ENCODE results near the gene ELFN2.

Gene ELFN2

DNA sequence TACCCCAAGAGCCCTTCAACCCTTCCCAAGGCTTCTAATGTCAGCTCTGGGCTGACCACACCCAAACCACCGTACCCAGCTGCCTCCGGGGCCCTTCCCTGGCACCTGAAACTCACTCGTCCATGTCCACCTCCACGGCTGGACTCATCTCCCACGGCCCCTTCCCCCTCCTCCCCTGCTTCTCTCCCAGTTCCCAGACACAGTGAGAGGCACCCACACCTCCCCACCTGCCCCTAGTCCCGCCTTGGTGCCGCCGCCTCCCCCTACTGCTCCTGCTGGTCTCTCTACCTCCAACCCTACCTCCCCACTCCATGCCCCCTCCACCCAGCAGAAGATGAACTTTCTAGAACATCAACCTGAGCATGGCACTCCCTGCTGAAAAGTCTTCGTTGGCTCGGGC, 39.5 kb downstream of the ELFN2 start:
- DNase-seq (ENCODE audit: low read depth in 2 of 3, low spot score in 1 of 3) = no peak

DNA sequence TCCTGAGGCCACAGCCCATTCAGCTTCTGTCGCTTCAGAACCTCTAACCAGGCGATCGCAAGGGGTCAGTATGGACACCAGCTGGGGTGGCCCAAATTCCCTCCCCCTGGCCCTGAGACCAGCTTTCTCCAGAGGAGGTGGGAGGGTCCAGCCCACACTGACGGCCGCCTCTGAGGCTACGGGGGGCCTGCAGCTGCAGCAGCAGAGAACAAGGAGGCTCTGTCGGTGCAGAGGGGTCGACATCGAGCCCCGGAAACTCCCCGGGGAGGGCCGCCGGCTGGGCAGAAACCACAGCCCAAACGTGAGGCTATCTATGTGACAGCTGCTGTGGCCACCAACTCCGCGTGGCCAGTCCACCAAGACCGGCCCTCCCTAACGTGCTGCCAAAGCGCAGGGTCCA, 40.8 kb downstream of the ELFN2 start:
- no peak for DNase-seq (ENCODE audit: low read depth in 2 of 3, low spot score in 1 of 3)

- DNase-seq (ENCODE audit: low read depth in 2 of 3, low spot score in 1 of 3) = no peak
These were observed 42.6 kb downstream of the ELFN2 start for GRCh38 chr22:37384691-37385090.

GRCh38 chr22:37383341-37383740, 43.9 kb downstream of the ELFN2 start:
- DNase-seq (ENCODE audit: low read depth in 2 of 3, low spot score in 1 of 3) = no peak

DNA sequence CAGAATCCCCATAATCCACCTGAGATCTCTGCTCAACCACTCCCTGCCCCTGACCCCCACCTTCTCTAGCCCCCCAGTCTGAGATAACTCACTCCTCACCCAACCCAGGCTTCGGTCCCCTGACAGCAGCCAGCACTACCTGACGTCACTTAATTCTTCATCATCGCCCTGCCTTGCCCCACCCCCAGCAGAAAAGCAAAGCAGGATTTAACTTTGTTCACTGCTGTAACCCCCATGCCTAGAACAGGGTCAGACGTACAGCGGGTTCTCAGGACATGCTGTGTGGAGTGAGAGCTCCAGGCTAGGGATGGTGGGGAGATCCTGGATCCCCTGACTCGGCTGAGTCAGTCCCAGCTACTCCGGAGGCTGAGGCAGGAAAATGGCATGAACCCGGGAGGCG, 45.8 kb downstream of the ELFN2 start:
- no peak for DNase-seq (ENCODE audit: low read depth in 2 of 3, low spot score in 1 of 3)

- DNase-seq (ENCODE audit: low read depth in 2 of 3, low spot score in 1 of 3) = no peak
These were observed 47.6 kb downstream of the ELFN2 start for GRCh38 chr22:37379722-37380121.

DNA sequence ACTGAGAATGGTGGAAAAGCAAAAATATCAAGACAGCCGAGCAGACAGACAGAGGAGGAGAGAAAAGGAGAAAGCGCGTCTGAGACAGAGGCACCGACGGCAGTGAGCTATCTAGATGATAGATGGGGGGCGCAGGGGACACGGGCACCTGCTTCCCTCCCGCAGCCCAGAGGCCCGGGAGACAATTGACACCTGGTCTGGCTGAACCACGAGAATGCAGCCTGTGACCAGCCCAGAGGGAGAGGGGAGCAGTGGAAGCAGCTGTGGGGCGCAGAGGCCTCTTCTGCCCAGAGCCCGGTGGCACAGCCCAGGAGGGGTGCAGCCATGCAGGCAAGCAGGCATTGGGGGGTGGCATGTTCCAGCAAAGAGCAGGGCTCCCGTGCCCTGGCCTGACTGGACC, 48.2 kb downstream of the ELFN2 start:
- no peak for DNase-seq (ENCODE audit: low read depth in 2 of 3, low spot score in 1 of 3)

DNA sequence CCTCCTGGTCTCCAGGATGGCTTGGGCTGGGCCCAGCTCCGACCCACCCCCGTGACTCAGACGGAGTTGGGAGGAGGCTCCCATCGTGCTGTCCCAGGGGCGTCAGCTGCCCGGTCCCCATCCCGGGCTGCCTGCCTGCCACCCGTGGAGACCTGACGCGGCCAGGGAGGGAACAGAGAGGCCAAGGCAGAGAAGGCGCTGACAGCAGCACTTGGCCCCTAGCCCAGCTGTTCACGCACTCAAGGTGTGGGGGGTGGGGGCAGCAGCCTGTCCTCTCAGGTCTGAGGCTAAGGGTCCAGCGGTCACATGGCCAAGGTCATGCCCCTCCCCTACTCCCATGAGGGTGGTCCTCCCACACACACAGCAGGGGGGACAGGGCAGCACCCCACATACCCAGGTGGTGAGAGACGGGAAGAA, 48.6 kb downstream of the ELFN2 start:
- no peak for DNase-seq (ENCODE audit: low read depth in 2 of 3, low spot score in 1 of 3)

GRCh38 chr22:37377927-37378326, 49.4 kb downstream of the ELFN2 start:
- no peak for DNase-seq (ENCODE audit: low read depth in 2 of 3, low spot score in 1 of 3)

DNA sequence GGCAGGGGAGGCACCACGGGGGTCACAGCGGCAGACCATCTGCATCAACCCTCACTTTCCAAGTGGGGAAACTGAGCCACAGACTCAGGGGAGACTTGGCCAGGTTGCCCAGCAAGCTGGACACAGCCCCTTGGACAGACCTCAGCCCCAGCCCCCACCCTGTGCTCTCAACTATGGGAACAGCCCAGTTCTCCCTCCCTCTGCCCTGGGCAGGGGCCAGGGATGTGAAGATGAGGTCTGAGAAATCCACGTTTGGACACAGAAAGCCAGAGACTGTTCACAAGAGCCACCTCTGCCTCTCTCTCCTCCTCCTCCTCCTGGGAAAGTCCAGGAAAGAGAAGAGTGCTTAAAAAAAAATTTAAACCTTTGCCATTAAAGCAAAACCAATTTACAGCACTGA, 50.1 kb downstream of the ELFN2 start:
- DNase-seq (ENCODE audit: low read depth in 2 of 3, low spot score in 1 of 3) = no peak

DNA sequence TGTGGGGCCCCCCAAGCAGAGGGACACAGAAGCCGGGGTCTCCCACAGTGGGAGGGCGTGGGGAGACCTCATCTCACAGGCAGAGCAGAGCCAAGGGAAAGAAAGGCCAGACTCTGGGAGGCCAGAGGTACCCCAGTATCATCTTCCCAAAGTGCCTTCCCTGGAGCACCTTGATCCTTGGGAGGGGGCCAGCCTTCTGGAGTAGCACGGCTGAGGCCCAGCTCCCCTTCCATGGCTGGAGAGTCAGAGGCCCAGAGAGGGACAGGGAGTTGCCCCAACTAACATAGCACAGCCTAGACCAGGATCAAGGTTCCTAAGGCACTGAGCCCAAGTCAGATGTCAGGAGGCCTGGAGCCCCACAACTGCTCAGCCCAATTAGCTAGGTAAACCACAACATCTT, 50.6 kb downstream of the ELFN2 start:
- no peak for DNase-seq (ENCODE audit: low read depth in 2 of 3, low spot score in 1 of 3)

GRCh38 chr22:37375801-37376200, 51.5 kb downstream of the ELFN2 start:
- no peak for DNase-seq (ENCODE audit: low read depth in 2 of 3, low spot score in 1 of 3)

GRCh38 chr22:37374571-37374970, 52.7 kb downstream of the ELFN2 start:
- DNase-seq (ENCODE audit: low read depth in 2 of 3, low spot score in 1 of 3) = no peak

DNA sequence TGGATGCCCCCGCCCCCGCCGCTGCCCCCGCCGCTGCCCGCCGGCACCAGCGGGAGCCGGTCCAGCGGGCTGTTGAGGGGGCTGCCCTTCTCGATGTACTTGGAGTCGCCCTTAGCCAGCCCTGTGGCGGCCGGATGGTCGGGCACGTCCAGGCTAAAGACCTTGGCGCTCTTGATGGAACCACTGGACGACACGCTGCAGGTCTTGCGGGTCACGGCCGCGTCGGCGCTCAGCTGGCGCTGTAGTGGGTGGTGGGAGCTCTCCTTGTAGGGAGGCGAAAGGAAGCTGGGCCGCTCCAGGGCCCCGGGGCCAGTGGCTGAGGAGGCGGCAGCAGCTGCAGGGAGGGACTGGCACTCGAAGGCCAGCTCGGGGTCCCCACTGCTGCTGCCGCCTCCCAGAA, 53.8 kb downstream of the ELFN2 start:
- no peak for DNase-seq (ENCODE audit: low read depth in 2 of 3, low spot score in 1 of 3)

GRCh38 chr22:37371911-37372310, 55.4 kb downstream of the ELFN2 start:
- no peak for DNase-seq (ENCODE audit: low read depth in 2 of 3, low spot score in 1 of 3)

GRCh38 chr22:37371491-37371890, 55.8 kb downstream of the ELFN2 start:
- no peak for DNase-seq (ENCODE audit: low read depth in 2 of 3, low spot score in 1 of 3)

DNA sequence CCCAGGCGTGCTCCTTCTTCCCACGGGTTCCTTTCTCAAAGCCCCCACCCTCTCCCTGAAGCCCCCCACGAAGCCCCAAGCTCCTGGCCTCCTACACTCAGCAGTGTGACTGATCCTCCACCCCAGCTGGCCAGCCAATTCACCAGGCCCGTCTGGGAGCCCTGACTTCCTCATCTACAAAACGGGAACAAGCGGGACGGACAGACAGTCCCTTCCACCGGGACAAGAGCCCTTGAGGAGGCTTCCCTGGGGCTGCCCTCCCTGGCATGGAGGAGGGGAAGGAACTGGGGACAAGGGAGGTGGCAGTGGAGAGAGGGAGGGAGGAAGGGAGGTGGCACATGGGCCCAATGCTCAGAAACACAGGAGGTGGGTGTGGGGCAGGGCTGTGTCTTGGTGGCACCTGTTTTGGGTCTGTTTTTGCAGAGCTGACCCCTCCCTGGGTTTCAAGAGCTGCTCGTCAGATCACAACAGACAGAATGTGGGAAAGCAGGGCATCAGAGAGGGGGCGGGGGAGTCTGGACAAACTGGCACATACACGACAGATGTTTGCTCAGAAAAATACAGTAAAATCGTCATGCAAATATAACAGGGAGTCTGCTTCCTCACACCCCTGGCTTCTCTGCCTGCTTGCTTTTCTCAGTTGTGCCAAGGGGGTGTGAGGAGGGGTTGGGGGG, 56.8 kb downstream of the ELFN2 start:
- DNase-seq (ENCODE audit: low read depth in 2 of 3, low spot score in 1 of 3) = no peak

GRCh38 chr22:37369483-37369882, 57.8 kb downstream of the ELFN2 start:
- DNase-seq (ENCODE audit: low read depth in 2 of 3, low spot score in 1 of 3) = no peak

DNA sequence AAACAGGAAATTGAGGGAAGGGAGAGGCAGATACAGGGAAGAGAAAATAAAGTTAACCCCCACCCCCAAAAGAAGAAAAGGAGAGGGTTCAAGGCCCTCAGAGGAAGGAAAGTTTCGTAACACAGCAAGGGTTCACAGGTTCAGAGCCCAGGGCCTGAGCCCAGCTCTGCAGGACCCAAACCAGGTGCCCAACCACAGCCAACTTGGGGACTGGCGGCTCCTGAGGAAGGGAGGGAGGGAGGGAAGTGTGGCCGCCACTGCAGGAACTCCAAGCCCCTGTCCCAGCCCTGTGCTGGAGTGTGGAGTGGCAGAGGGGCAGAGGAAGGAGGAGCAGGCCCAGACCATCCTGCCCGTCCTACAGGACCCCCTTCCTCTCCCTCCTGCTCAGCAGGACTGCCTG, 59.2 kb downstream of the ELFN2 start:
- no peak for DNase-seq (ENCODE audit: low read depth in 2 of 3, low spot score in 1 of 3)

DNA sequence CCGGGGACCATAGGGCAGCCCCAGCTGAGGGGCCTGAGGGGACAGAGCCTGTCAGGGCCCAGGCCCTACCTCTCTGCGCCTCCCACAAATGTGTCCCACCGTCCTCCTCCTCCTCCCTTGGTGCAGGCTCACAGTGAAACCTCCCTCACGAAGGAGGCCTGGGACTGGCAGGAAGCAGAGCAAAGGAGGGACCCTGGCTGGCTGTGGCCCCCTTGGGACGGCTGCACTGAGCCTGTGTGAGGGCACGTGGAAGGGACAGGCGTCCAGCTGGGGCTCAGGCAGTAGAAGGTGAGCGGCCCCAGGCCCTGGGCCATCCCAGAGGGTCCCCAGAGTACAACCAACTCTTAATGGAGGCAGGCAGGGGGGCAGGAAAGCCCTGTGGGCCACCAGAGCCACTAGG, 60.7 kb downstream of the ELFN2 start:
- no peak for DNase-seq (ENCODE audit: low read depth in 2 of 3, low spot score in 1 of 3)

- no peak for DNase-seq (ENCODE audit: low read depth in 2 of 3, low spot score in 1 of 3)
These were observed 61.3 kb downstream of the ELFN2 start for GRCh38 chr22:37365950-37366349.

DNA sequence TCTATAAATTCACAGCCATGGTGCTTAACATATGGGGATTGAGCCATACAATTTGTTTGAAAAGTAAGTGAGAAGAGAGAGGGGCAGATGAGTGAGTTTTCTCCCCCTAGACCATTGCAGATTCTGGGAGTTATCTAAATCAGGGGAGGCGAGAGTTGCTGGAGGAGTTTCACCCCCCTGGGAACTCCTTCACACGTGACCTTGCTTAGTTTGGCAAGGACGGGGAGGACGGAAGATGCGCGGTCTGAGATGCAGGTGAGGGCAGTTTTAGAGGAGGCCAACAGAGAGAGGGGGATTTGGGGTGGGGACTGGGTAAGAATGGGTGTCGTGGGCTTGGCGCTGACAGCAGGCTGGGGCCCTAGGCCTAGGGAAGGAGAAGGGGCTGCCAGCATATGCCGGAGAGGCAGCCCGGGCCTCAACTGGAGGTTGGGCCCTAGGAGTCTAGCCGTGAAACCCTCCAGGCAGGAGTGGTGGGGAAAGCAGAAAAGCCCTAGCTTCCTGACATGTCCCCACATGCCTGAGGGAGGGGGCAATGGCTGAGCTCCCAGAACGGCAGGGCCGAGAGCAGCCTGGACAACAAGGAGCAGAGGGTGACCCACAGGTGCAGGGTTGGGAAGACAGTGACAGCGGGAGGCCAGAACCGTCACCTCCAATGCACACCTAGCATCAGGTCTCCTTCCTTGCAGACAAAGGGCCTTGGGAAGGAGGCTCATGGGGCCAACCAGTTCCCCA, 63.9 kb downstream of the ELFN2 start:
- DNase-seq (ENCODE audit: low read depth in 2 of 3, low spot score in 1 of 3) = no peak

DNA sequence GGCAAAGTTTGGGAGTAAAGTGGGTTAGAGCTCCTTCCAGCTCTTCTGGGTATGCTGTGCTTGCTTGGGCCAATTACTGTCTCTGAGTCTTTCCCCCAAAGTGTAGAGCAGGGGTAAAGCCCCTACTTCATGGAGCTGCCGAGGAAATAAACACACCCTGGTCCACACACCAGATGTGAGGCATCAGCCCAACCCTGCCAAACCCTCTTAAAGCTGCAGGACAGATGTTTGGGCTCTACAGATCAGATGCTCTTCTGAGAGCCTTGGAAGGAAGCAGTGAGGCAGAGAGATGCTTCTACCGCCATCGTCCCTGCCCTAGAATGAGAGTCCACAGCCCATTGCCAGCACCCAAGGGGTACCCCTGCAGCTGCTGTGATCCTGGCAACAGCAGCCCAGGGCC, 64.7 kb downstream of the ELFN2 start:
- DNase-seq (ENCODE audit: low read depth in 2 of 3, low spot score in 1 of 3) = no peak
